ENCODE results near the gene COMMD9. TPM values are rescaled to one million over a fixed set of nuclear protein-coding genes. Genes with fewer than 3 reads are reported as not detected.

Gene COMMD9
- total and polyA plus RNA-seq, 2 donors (not counting 1 experiment from before 2014, with no cell fraction given) = 41.3 to 47.4 TPM

DNA sequence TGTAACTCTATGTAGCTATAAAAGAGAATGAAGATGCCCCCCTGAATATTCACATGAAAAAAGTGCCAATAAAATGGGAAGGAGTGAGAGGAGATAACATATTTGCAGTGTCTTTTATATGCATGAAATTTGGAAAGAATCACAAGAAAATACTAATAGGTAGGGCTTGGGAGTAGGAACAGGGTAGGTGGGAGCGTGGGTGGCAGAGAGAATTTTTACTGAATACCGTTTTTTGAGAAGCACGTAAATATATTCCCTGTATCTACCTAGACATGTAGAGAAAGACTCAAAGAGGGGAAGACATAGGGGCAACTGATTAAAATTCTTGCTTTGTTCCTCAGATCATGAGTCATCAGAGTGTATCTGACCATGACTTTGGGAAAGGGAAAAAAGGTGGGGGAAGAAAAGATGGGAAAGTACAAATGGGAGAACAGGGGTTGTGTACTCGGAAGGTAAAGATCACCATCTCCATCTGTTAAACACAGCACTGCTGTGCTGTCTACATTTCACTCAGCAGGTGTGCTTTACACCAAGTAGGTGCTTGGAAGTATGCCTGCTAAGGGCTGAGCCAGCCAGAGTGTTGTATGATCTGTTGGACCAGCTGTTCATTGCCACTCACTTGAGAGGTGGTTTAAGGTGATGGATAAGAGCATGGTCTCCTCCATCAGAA, 22.8 kb upstream of the COMMD9 start:
- Mint-ChIP-seq H3K27me3 (peaks cover 40% of the 10 kb centered on the region), H3K4me1 (no peaks in the 10 kb centered on the region), H3K4me3 (no peak overlapping the region), H3K9me3 (ENCODE audit: insufficient read depth) (no peaks in the 10 kb centered on the region), H3K27ac (no peak overlapping the region)
- intact Hi-C loops (cut with micrococcal nuclease) = no loop called here
- H3K27ac ChIP-seq (ENCODE audit: low read length in 2 of 2) = no peak overlapping the region
- no peak overlapping the region for H3K4me3 ChIP-seq (ENCODE audit: control extremely low read depth in 1 of 5, extremely low read depth in 1 of 5, insufficient read depth in 1 of 5, low read depth in 2 of 5, low read length in 4 of 5)
- no peak overlapping the region for H3K4me2 ChIP-seq (replicated peaks; ENCODE audit: low read depth, low read length, poor library complexity, severe bottlenecking)
- no peaks in the 10 kb centered on the region for H3K36me3 ChIP-seq (replicated peaks in 1 of 2; ENCODE audit: control extremely low read depth in 1 of 2, control insufficient read depth in 1 of 2, extremely low read depth in 1 of 2, insufficient read depth in 2 of 2, low read length in 1 of 2)
- H3K9me3 ChIP-seq (ENCODE audit: control extremely low read depth in 1 of 3, control insufficient read depth in 2 of 3, insufficient read depth in 1 of 3, low read length in 2 of 3) = no peaks in the 10 kb centered on the region
- H2AFZ ChIP-seq (ENCODE audit: insufficient read depth, low read depth, low read length, poor library complexity, severe bottlenecking) = no peak overlapping the region
- WGBS (ENCODE audit: insufficient coverage) = no CpG with 5 or more reads among the region's 4 CpGs
- ChIA-PET CTCF (interaction anchor here (0.9 to 1.3 kb wide), 2 partner anchors 11 to 166 kb away, joined by 3 read pairs; no protein-coding TSS in a partner anchor), POLR2A (no interaction called here)
- H3K27me3 ChIP-seq (replicated peaks in 1 of 4; ENCODE audit: control extremely low read depth in 1 of 4, control insufficient read depth in 3 of 4, insufficient read depth in 4 of 4, low read length in 3 of 4) = peaks cover 0 to 8% (median 4%) of the 10 kb centered on the region in 4 experiments
- ATAC-seq (ENCODE audit: low read depth) (no peak), DNase-seq (no peak)
- no peak overlapping the region for H3K9ac ChIP-seq (ENCODE audit: low read length)
- H4K20me1 ChIP-seq (ENCODE audit: control insufficient read depth, insufficient read depth, low read length, poor library complexity, severe bottlenecking) = no peaks in the 10 kb centered on the region
- H3K79me2 ChIP-seq (ENCODE audit: control insufficient read depth, insufficient read depth, low read length) = no peaks in the 10 kb centered on the region
- no peak for TF ChIP-seq EZH2 (IDR thresholded peaks at IDR 0.05; ENCODE audit: borderline replicate concordance, insufficient read depth, low read depth, low read length, poor library complexity, severe bottlenecking)
- TF ChIP-seq, protein P1, sequence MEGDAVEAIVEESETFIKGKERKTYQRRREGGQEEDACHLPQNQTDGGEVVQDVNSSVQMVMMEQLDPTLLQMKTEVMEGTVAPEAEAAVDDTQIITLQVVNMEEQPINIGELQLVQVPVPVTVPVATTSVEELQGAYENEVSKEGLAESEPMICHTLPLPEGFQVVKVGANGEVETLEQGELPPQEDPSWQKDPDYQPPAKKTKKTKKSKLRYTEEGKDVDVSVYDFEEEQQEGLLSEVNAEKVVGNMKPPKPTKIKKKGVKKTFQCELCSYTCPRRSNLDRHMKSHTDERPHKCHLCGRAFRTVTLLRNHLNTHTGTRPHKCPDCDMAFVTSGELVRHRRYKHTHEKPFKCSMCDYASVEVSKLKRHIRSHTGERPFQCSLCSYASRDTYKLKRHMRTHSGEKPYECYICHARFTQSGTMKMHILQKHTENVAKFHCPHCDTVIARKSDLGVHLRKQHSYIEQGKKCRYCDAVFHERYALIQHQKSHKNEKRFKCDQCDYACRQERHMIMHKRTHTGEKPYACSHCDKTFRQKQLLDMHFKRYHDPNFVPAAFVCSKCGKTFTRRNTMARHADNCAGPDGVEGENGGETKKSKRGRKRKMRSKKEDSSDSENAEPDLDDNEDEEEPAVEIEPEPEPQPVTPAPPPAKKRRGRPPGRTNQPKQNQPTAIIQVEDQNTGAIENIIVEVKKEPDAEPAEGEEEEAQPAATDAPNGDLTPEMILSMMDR (IDR thresholded peaks at IDR 0.05) = no peak
- H3K4me1 ChIP-seq (ENCODE audit: control insufficient read depth in 2 of 2, insufficient read depth in 2 of 2, low read length in 2 of 2) = no peaks in the 10 kb centered on the region

DNA sequence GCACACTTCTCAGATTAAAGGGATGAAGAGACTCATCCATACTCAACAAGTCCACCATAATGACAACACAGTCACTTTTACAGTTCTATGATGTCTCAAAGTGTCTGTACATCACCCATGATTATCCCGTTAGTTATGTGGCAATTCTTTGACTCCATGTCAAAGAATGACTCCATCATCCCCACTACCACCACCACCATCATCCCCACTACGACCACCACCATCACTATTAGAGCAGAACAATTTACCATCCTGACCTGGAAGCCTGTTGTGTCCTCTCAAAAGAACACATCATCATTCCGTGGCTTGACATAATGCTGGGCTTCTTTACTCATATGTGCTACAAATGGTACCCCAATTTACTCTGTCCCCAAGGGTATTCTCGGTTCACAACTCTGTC, 20.6 kb upstream of the COMMD9 start:
- Histone ChIP-seq H3K9ac (ENCODE audit: low read length) (no peak overlapping the region), H3K9me3 (ENCODE audit: control extremely low read depth in 1 of 3, control insufficient read depth in 2 of 3, insufficient read depth in 1 of 3, low read length in 2 of 3) (no peaks in the 10 kb centered on the region), H3K27ac (ENCODE audit: low read length in 2 of 2) (no peak overlapping the region), H3K4me2 (replicated peaks; ENCODE audit: low read depth, low read length, poor library complexity, severe bottlenecking) (no peak overlapping the region), H3K4me3 (ENCODE audit: control extremely low read depth in 1 of 5, extremely low read depth in 1 of 5, insufficient read depth in 1 of 5, low read depth in 2 of 5, low read length in 4 of 5) (no peak overlapping the region), H3K4me1 (ENCODE audit: control insufficient read depth in 2 of 2, insufficient read depth in 2 of 2, low read length in 2 of 2) (no peaks in the 10 kb centered on the region), H4K20me1 (ENCODE audit: control insufficient read depth, insufficient read depth, low read length, poor library complexity, severe bottlenecking) (no peaks in the 10 kb centered on the region), H3K36me3 (replicated peaks in 1 of 2; ENCODE audit: control extremely low read depth in 1 of 2, control insufficient read depth in 1 of 2, extremely low read depth in 1 of 2, insufficient read depth in 2 of 2, low read length in 1 of 2) (no peaks in the 10 kb centered on the region), H2AFZ (ENCODE audit: insufficient read depth, low read depth, low read length, poor library complexity, severe bottlenecking) (no peak overlapping the region), H3K27me3 (replicated peaks in 1 of 4; ENCODE audit: control extremely low read depth in 1 of 4, control insufficient read depth in 3 of 4, insufficient read depth in 4 of 4, low read length in 3 of 4) (peaks cover 0 to 8% (median 2%) of the 10 kb centered on the region in 4 experiments), H3K79me2 (ENCODE audit: control insufficient read depth, insufficient read depth, low read length) (no peaks in the 10 kb centered on the region)
- ChIA-PET CTCF (interaction anchor here (1.4 to 1.8 kb wide), 2 partner anchors 159 to 169 kb away, joined by 3 to 6 read pairs; no protein-coding TSS in a partner anchor), POLR2A (no interaction called here)
- intact Hi-C loops (cut with micrococcal nuclease) = loop anchor here (5.0 kb wide), 1 partner anchor 363 kb away; no protein-coding TSS in a partner anchor
- Mint-ChIP-seq H3K27me3 (peaks cover 28% of the 10 kb centered on the region), H3K27ac (no peak overlapping the region), H3K9me3 (ENCODE audit: insufficient read depth) (no peaks in the 10 kb centered on the region), H3K4me1 (no peaks in the 10 kb centered on the region), H3K4me3 (no peak overlapping the region)
- no peak for ATAC-seq (ENCODE audit: low read depth)
- no peak for DNase-seq
- WGBS (ENCODE audit: insufficient coverage) = 88% methylated on average over 4 of the region's 4 CpGs
- TF ChIP-seq, protein P1 (IDR thresholded peaks at IDR 0.05) = no peak
- no peak for TF ChIP-seq EZH2 (IDR thresholded peaks at IDR 0.05; ENCODE audit: borderline replicate concordance, insufficient read depth, low read depth, low read length, poor library complexity, severe bottlenecking)
